GM10266 (cell line): ENCODE measurements around the gene ERG.

Experiments
- DNase-seq: peaks from one replicate; pipeline ENCODE4 v3.0.0; 2012; ENCODE audit errors: extremely low spot score
- CTCF ChIP-seq: IDR thresholded peaks from 2 replicates; pipeline ENCODE4 v1.5.1; 2012; ENCODE audit warnings: mild to moderate bottlenecking, low read depth; ENCODE audit not compliant: control insufficient read depth, insufficient read depth; ENCODE audit errors: missing control alignments

Gene ERG

GRCh38 chr21:38474124-38474523 is 24.2 kb downstream of the ERG start:
- DNase-seq = no peak
- TF ChIP-seq CTCF = no peak

DNA sequence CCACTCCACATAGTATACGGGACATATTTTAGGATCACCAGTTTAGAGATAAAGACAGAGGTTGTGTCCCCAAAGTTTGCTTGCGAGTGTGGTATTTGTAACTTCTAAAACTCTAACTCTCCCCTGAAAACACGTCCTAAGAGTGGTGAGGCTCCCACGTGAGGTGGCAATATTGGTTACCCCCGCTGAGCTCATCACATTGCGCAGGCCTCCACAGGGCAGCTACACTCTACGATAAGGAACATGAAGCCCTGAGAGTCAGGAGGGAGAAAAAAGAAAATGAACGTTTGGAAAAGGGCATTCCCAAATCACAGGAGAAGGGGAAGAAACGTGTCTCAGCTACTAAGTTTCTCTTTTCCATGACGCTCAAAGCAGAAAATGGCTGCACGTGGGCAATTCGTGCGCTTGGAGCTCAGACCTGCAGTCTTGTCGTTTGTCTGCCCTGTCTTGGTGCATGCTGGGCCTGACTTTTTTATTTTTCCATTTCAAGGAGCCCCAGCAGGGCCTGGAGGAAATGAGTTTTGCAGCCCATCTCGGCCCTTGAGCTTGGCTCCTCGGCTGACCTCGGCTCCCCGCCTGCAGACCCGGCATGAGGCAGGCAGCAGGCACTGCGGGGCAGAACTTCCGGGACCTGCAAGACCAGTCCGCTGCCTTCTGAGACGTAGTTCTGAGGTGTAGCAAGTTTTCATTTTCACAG is 25.7 kb downstream of the ERG start:
- TF ChIP-seq CTCF = no peak
- DNase-seq = no peak

- DNase-seq = no peak
- no peak for TF ChIP-seq CTCF
These were observed 26.5 kb downstream of the ERG start for GRCh38 chr21:38471766-38472165.

DNA sequence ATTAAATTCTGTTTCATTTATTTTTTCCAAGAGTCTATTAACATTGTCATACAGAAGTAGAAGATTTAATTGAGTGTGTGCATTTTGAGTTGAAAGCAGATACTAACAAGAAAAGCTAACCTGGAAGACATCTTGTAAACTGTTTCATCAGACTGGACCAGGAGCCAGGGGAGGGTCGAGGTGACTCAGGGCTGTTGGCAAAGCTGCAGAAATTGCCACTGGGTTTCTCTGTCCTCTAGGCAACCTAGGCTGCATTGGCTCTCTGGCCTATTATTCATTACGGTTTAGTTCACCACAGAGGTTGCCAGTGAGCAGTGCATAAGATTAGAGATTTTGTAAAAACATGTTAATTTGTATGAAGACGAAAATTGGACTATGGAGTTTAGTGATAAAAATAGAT is 27.5 kb downstream of the ERG start:
- no peak for DNase-seq
- no peak for TF ChIP-seq CTCF

- no peak for TF ChIP-seq CTCF
These were observed 28.6 kb downstream of the ERG start for GRCh38 chr21:38469642-38470041.

DNA sequence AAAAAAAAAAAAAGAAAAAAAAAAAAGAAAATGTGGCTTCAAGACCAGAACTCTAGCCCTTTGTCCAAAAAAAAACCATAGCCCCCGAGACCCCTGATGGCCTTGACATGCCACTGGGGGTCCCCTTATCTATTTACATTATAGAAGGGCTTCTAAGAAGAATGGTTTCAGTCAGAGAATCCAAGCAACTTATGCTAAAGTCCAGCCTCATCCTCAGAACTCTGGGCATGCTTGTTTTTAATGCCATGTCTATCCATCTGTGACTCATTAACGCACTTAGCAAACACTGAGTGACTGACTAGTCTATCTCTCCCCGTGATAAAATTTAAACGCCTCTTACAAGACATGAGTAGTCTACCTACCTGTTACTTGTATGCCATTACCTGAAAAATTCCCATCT is 29.3 kb downstream of the ERG start:
- no peak for TF ChIP-seq CTCF
- DNase-seq = no peak

More at GRCh38 chr21:38469642-38470041, 28.6 kb downstream of the ERG start:
- no peak for DNase-seq

- no peak for TF ChIP-seq CTCF
- no peak for DNase-seq
These were observed 30.4 kb downstream of the ERG start for GRCh38 chr21:38467911-38468310.
